Caco-2 (cell line): ENCODE results near the gene ACE. TPM values are rescaled to one million over a fixed set of nuclear protein-coding genes. Genes with fewer than 3 reads are reported as not detected.

ENCODE experiments used
- BruUV-seq: library from RNA; stranded (reverse); fragments of 400-500 nt; replicated peaks from 2 replicates; lab custom pipeline; 2021; lab: Mats Ljungman, UMichigan
- CTCF ChIA-PET: fragments of 300-600 bp; sonication (Branson Sonifier 250); formaldehyde crosslinking; loops from one replicate; lab custom pipeline; 2022; ENCODE audit warnings: antibody characterized with exemption; lab: Charles Lee
- POLR2A ChIA-PET: fragments of 300-600 bp; sonication (Branson Sonifier 250); formaldehyde crosslinking; loops from one replicate; lab custom pipeline; 2022; ENCODE audit warnings: antibody characterized with exemption; lab: Charles Lee
- DNase-seq, 2 experiments: peaks; one replicate each; pipeline versions ENCODE4 v3.0.0 to v3.0.0-alpha.2; 2020 to 2022
- H3K27me3 ChIP-seq: replicated peaks from 2 replicates; pipeline ENCODE4 v1.6.0; 2011; ENCODE audit warnings: low read length; ENCODE audit not compliant: control insufficient read depth, insufficient read depth
- H3K36me3 ChIP-seq: 2 replicates; pipeline ENCODE4 v1.5.1; 2011; ENCODE audit warnings: low read length; ENCODE audit not compliant: control insufficient read depth, insufficient read depth
- H3K4me1 ChIP-seq: fragments of 250-450 bp; sonication (Bioruptor Pico); 2 replicates; pipeline ENCODE4 v1.5.1; 2020; ENCODE audit warnings: mild to moderate bottlenecking
- H3K4me3 ChIP-seq: 2 replicates; pipeline ENCODE4 v1.5.1; 2011; ENCODE audit warnings: low read depth, mild to moderate bottlenecking, control low read depth, low read length
- H3K9me3 ChIP-seq: fragments of 250-450 bp; sonication (Bioruptor Pico); 2 replicates; pipeline ENCODE4 v1.5.1; 2020; ENCODE audit warnings: mild to moderate bottlenecking, moderate library complexity
- H3K27ac Mint-ChIP-seq: one replicate; pipeline ENCODE4 v1.8.0; 2022; ENCODE audit warnings: mixed read lengths; ENCODE audit not compliant: unreplicated experiment
- H3K27me3 Mint-ChIP-seq: one replicate; pipeline ENCODE4 v1.8.0; 2022; ENCODE audit warnings: mixed read lengths; ENCODE audit not compliant: insufficient read depth, unreplicated experiment
- H3K36me3 Mint-ChIP-seq: one replicate; pipeline ENCODE4 v1.8.0; 2022; ENCODE audit warnings: mild to moderate bottlenecking, mixed read lengths; ENCODE audit not compliant: insufficient read depth, unreplicated experiment
- H3K4me1 Mint-ChIP-seq: one replicate; pipeline ENCODE4 v1.8.0; 2022; ENCODE audit warnings: low read depth, mixed read lengths; ENCODE audit not compliant: unreplicated experiment
- H3K4me3 Mint-ChIP-seq: one replicate; pipeline ENCODE4 v1.8.0; 2022; ENCODE audit warnings: mild to moderate bottlenecking, moderate library complexity, mixed read lengths; ENCODE audit not compliant: unreplicated experiment
- H3K9me3 Mint-ChIP-seq: one replicate; pipeline ENCODE4 v1.8.0; 2022; ENCODE audit warnings: mixed read lengths; ENCODE audit not compliant: unreplicated experiment
- CTCF ChIP-seq, 2 experiments: fragments of 200-600 bp in 1 of 2; IDR thresholded peaks; 1 replicate in 1 of 2; 2 replicates in 1 of 2; pipeline versions ENCODE4 v1.5.1 to v1.8.0; 2011 to 2022; ENCODE audit warnings: antibody characterized with exemption in 1 of 2, control low read depth in 1 of 2, inconsistent platforms in 1 of 2, low read depth in 1 of 2, low read length in 1 of 2, mild to moderate bottlenecking in 1 of 2, moderate library complexity in 1 of 2; ENCODE audit not compliant: insufficient read depth in 1 of 2, severe bottlenecking in 1 of 2, unreplicated experiment in 1 of 2
- intact Hi-C: fragments of 100-400 bp; cut with micrococcal nuclease; formaldehyde crosslinking; loops from one replicate; pipeline ENCODE4 v1.10.0; 2022; ENCODE audit not compliant: unreplicated experiment
- total RNA-seq: library from RNA; stranded (reverse); gene quantifications from 2 replicates; pipeline ENCODE4 v1.2.3, GENCODE V29; 2022

ACE gene
- total RNA-seq, 1 experiment from 2014 or later = 3.4 TPM

- no peaks in the 10 kb centered on the region for H3K9me3 Mint-ChIP-seq
- intact Hi-C loops = no loop called here
- Histone ChIP-seq H3K9me3 (no peaks in the 10 kb centered on the region), H3K27me3 (no peaks in the 10 kb centered on the region), H3K36me3 (no peaks in the 10 kb centered on the region; the same call in 1 of the 2 replicates), H3K4me3 (no peak overlapping the region), H3K4me1 (peaks cover 4% of the 10 kb centered on the region; the same call in 1 of the 2 replicates)
- no peak for DNase-seq
- BruUV-seq = no TSS peak
- ChIA-PET POLR2A (interaction anchor here (0.6 kb wide), 1 partner anchor 182 kb away, joined by 3 read pairs; the partner anchor contains the start of gene MAP3K3), CTCF (interaction anchor here (1.2 to 1.3 kb wide), 2 partner anchors 15 to 38 kb away, joined by 3 to 4 read pairs; no protein-coding TSS in a partner anchor)
- H3K4me3 Mint-ChIP-seq = no peak overlapping the region
- peaks cover 6% of the 10 kb centered on the region for H3K36me3 Mint-ChIP-seq
- TF ChIP-seq CTCF (IDR thresholded peaks at IDR 0.05; ENCODE audit: insufficient read depth in 1 of 2, low read depth in 1 of 2, low read length in 1 of 2, severe bottlenecking in 1 of 2, unreplicated experiment in 1 of 2) = no peak
- H3K27me3 Mint-ChIP-seq = no peaks in the 10 kb centered on the region
- peaks cover 6% of the 10 kb centered on the region for H3K4me1 Mint-ChIP-seq
- peak overlapping the region; percentile 33 for H3K27ac Mint-ChIP-seq
Observed at GRCh38 chr17:63440127-63440769, 36.6 kb upstream of the ACE start.

- Mint-ChIP-seq H3K27ac (no peak overlapping the region), H3K4me3 (no peak overlapping the region), H3K9me3 (no peaks in the 10 kb centered on the region), H3K36me3 (peaks cover 8% of the 10 kb centered on the region), H3K4me1 (peaks cover 7% of the 10 kb centered on the region), H3K27me3 (no peaks in the 10 kb centered on the region)
- H3K4me3 ChIP-seq = no peak overlapping the region
- intact Hi-C loops = no loop called here
- no peak for DNase-seq
- no peaks in the 10 kb centered on the region for H3K9me3 ChIP-seq
- H3K36me3 ChIP-seq = no peaks in the 10 kb centered on the region; the same call in 1 of the 2 replicates
- H3K4me1 ChIP-seq = peaks cover 4% of the 10 kb centered on the region; the same call in 1 of the 2 replicates
- no TSS peak for BruUV-seq
- ChIA-PET POLR2A (no interaction called here), CTCF (interaction anchor here (1.2 kb wide), 1 partner anchor 38 kb away, joined by 3 read pairs; no protein-coding TSS in a partner anchor)
- H3K27me3 ChIP-seq = no peaks in the 10 kb centered on the region
- no peak for TF ChIP-seq CTCF (IDR thresholded peaks at IDR 0.05; ENCODE audit: insufficient read depth in 1 of 2, low read depth in 1 of 2, low read length in 1 of 2, severe bottlenecking in 1 of 2, unreplicated experiment in 1 of 2)
Observed at GRCh38 chr17:63440770-63441335, 36.0 kb upstream of the ACE start.

- ChIA-PET CTCF (interaction anchor here (2.2 kb wide), 1 partner anchor 37 kb away, joined by 14 read pairs; no protein-coding TSS in a partner anchor), POLR2A (no interaction called here)
- Histone ChIP-seq H3K4me1 (peaks cover 4% of the 10 kb centered on the region; the same call in 1 of the 2 replicates), H3K9me3 (no peaks in the 10 kb centered on the region), H3K4me3 (no peak overlapping the region), H3K27me3 (no peaks in the 10 kb centered on the region), H3K36me3 (no peaks in the 10 kb centered on the region; the same call in 1 of the 2 replicates)
- BruUV-seq = no TSS peak
- intact Hi-C loops = no loop called here
- TF ChIP-seq CTCF (IDR thresholded peaks at IDR 0.05; ENCODE audit: insufficient read depth in 1 of 2, low read depth in 1 of 2, low read length in 1 of 2, severe bottlenecking in 1 of 2, unreplicated experiment in 1 of 2) = no peak
- DNase-seq = no peak
- Mint-ChIP-seq H3K27me3 (no peaks in the 10 kb centered on the region), H3K9me3 (no peaks in the 10 kb centered on the region), H3K36me3 (peaks cover 10% of the 10 kb centered on the region), H3K4me1 (peaks cover 7% of the 10 kb centered on the region), H3K4me3 (no peak overlapping the region), H3K27ac (no peak overlapping the region)
Observed at GRCh38 chr17:63441654-63442053, 35.2 kb upstream of the ACE start.
